Activated T-cell treated with anti-CD3 and anti-CD28 coated beads for 24 hours (primary cell): ENCODE measurements around the gene AGAP4.
"Not testable (repeated sequence)": the region's sequence is repeated elsewhere in the genome, so short reads cannot be mapped to it uniquely, and the experiment has no call there.

Experiments used
- DNase-seq: peaks from one replicate; pipeline ENCODE4 v3.0.0-alpha.2; 2020; ENCODE audit warnings: low read depth

AGAP4 gene

GRCh38 chr10:45790694-45791426 lies 56.4 kb downstream of the AGAP4 start:
- not testable (repeated sequence) for DNase-seq

GRCh38 chr10:45789991-45790390 lies 57.3 kb downstream of the AGAP4 start:
- not testable (repeated sequence) for DNase-seq

GRCh38 chr10:45787212-45787741 lies 60.0 kb downstream of the AGAP4 start:
- DNase-seq, result not testable (repeated sequence)

GRCh38 chr10:45786217-45786616 lies 61.1 kb downstream of the AGAP4 start:
- not testable (repeated sequence) for DNase-seq
